Erythroblast (primary cell): ENCODE data around the gene FOXP2.

ENCODE experiments used
- GATA1 ChIP-seq: IDR thresholded peaks from 2 replicates; pipeline ENCODE4 v1.6.1; 2011; ENCODE audit warnings: low read depth, mild to moderate bottlenecking, control low read depth, low read length, moderate library complexity
- POLR2A ChIP-seq: IDR thresholded peaks from 2 replicates; pipeline ENCODE4 v1.6.1; 2011; ENCODE audit warnings: mild to moderate bottlenecking, low read length

DNA sequence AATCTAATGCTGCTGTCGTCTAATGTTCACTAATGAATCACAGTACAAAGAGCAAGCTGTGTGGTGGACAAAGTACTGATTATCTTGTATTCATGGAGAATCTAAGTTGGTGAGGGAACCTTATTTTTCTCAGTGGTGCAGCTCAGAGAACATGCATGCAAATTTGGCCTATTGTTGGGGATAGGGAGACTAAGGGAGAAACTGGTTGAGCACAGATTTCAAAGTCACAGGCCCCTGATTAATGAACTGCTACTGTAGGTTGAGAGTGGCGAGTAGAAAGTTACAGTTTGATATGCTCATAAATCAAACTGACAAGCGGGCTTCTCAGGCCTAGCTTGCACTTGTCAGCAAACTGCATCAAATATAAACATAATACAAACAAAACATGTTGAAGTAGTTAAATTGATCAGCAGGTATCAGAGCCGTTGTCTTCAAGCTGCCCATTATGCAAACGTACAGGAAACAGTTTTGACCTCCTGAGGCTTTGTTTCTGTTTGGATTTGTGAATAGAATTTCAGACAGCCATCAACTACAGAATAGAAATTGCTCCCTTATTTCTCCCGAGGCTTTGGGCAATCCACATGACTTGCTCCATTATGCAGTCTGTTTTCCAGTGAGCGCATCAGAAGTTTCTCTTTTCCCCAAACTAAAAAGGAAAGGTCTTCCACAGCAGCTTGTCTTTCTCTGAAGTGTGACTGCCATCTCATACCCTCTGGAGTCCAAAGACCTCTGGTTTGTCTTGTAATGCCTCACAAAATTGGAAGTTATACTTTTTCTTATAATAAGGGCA, 215.8 kb downstream of the FOXP2 start:
- TF ChIP-seq POLR2A: no peak
- no peak for TF ChIP-seq GATA1
